Measurements from ENCODE around the gene NFATC3.

DNA sequence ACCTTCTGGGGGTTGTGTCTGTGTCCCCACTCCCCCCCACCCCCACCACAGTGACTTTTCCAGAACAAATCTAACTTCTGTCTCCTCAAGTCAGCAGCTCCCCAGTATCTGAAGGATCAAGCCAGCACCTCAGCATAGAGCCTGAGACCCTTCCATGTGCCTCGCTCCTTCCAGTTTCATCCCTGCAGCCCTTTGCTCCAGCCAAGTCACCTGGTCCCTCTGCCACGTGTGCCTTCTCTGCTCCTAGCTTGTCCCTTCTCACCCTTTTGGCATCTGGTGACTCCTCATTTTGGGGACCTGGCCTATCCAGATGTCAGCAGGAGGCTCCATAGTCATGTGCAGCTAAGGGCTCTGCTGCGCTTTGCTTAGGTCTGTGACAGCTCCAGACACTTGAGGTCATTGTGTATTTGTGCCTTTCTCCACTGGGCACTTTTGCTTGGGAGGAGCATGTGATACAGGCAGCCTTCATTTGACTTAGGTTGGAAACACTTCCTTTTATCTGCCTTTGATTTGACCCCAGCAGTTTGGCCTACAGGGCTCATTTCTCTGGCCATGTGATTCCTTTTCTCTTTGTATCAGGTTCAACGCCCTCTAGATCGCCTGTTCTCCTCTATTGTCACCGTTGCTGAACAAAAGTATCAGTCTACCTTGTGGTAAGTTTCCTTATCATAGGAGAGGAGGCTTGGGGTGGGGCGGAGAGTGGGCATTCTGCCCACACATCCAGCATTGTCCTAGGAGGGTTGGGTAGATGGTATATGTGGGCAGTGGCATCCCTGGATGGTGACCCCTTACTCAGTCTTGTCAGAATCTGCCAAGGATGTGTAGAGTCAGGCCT, 7.1 kb upstream of the NFATC3 start:
- TF ChIP-seq, protein P1, sequence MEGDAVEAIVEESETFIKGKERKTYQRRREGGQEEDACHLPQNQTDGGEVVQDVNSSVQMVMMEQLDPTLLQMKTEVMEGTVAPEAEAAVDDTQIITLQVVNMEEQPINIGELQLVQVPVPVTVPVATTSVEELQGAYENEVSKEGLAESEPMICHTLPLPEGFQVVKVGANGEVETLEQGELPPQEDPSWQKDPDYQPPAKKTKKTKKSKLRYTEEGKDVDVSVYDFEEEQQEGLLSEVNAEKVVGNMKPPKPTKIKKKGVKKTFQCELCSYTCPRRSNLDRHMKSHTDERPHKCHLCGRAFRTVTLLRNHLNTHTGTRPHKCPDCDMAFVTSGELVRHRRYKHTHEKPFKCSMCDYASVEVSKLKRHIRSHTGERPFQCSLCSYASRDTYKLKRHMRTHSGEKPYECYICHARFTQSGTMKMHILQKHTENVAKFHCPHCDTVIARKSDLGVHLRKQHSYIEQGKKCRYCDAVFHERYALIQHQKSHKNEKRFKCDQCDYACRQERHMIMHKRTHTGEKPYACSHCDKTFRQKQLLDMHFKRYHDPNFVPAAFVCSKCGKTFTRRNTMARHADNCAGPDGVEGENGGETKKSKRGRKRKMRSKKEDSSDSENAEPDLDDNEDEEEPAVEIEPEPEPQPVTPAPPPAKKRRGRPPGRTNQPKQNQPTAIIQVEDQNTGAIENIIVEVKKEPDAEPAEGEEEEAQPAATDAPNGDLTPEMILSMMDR (IDR thresholded peaks at IDR 0.05 in 8 of 11, conservative IDR thresholded peaks at IDR 0.05 in 3 of 11), result no peak
- no peak for TF ChIP-seq POLR2A (IDR thresholded peaks at IDR 0.05)

All from spleen (tissue), 7 donors.